HuH-7 (cell line): ENCODE measurements around the gene LPP.

Experiments used
- DNase-seq: peaks from one replicate; pipeline ENCODE4 v3.0.0; 2011; ENCODE audit warnings: low spot score

Gene LPP

DNA sequence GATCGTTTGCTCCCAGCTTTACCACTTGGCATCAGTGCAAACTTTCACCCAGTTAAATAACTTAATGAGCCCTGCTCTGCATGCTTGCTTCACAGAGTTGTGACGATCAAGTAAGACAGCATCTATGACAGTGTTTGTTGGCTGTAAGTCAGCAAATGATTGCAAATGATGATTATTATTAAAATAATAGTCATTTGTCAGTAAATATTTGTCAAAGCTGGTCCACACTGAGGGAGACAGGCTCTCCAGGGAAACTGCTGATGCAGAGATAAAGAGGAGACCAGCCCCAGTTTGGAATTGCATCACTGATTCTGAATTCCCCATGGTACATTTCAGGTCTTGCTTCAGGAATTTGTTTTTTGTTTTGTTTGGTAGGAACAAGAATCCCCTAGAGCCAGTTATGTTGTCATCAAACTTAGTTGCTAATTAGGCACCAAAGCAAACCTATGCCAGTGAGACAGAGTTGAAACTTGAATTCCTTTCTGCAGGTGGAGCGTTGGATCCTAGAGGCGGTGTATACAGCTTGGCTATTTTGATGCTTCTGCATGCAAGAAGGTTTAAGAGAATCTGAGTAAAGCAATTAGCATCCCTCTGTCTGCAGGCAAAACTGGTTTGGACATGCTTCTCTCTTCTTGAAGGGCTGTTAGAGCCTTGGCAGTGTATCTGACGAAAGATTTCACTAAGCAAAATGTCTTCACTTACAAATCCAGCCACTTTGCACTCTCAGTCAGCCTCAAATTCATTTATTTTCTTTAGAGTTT is 679.2 kb downstream of the LPP start:
- DNase-seq: no peak

DNA sequence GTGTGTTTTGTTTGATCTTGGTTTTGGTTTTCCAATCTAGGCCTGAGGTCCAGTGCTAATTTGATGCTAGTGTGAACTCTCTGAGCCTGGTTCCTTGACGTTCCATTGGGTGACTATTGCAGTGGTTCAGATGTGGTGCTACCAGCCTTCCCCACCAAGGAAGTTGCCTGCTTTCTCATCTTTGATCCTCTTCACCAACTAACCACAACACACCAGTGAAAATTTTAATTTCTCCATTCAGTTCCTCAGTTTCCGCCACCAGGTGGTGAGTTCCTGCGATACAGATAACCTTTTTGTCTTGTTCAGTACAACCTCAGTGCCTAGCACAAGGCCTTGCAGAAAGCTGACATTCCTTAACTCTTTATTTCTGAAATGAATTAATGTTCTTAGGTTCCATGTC is 680.4 kb downstream of the LPP start:
- no peak for DNase-seq

DNA sequence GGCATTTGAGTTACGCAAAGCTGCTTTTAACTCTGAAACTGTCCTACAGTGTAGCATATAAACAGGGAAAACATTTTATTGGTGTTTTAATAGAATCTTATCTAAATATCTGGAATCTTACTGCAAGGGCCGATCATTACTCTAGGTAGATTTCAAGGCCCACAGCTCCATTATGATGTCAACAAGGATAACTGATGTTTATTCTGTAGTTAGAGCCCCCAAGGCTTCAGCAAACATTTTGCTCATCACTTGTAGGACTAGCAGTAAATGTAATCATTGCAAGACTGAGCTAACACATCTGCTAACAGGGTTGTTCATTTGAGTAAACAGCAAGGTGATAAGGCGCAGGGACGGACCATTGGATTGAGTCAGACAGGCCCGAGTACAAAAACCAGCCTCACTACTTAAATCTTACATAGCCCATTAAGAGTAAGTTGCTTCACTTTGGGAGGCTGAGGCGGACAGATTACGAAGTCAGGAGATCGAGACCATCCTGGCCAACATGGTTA is 685.3 kb downstream of the LPP start:
- DNase-seq: peak; percentile 76

DNA sequence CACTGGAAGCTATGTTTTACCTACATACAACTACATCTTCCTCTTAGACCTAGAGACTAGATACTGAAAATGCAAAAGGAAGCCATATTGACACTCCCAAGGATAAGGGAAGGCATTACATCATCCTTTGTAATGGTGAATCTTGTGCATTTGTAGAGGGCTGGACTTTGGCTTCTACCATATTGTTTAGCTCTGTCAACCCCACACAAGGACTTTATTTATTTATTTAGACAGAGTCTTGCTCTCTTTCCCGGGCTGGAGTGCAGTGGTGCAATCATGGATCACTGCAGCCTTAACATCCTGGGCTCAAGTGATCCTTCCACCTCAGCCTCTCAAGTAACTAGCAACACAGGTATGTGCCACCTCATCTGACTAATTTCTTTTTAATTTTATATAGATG is 686.3 kb downstream of the LPP start:
- DNase-seq: peak; percentile 14

DNA sequence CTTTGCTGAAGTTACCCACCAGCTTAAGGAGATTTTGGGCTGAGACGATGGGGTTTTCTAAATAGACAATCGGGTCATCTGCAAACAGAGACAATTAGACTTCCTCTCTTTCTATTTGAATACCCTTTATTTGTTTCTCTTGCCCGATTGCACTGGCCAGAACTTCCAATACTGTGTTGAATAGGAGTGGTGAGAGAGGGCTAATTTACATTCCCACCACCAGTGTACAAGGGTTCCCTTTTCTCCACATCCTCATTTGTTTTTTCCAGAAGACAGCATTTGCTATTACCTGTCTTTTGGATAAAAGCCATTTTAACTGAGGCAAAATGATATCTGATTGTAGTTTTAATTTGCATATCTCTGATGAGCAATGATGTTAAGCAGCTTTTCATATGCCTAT is 687.9 kb downstream of the LPP start:
- no peak for DNase-seq

DNA sequence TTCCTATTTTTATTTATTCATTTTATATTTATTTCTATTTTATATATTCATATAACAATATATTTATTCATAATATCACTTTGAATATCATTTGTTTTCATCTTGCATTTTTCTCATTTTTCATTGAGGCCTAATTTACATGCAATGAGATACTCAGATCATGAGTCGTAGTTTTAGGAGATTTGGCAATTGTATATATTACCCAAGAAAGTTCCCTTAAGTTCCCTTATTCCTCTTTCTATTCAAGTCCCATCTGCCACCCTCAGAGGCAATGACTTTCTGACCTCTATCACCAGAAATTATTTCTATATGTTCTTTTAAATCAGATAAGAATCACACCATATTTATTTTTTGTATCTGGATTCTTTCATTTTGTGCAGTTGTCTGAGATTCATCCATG is 688.7 kb downstream of the LPP start:
- no peak for DNase-seq

DNA sequence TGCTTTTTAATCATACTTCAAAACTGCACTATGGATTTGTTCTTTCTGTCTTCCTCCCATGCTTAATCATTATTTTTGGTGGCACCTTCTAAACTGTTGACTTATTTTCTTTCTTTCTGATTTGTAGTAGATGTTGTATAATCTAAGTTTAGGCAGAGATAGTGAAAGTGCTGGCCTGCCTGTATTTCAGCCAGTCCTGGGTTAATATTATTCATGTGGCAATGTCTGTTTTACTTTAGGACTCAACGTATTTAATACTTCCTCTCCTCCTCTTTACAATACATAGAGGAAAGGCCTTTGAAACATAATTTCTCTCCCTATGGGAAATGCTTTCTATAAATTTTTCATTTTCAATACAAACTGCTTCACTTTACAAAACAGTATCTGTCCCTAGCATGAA is 690.1 kb downstream of the LPP start:
- DNase-seq: no peak

DNA sequence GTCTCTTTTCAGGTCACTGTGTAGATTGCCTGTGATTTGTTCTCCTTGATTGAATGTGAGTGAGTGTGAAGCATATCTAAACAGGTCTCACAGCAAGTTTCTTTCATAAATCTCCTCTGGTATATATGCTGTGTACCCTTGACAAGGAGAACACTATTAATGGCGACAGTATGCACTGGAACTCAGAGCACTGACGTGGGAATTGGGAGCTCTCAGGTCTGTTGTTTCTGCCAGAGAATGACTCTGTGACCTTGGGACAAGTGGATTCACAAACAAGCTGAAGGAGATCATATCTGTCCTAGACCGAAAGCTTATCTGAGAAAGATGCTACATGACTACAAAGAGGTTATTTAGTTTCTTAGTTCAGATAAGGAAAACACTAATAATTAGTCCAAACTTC is 691.6 kb downstream of the LPP start:
- no peak for DNase-seq

DNA sequence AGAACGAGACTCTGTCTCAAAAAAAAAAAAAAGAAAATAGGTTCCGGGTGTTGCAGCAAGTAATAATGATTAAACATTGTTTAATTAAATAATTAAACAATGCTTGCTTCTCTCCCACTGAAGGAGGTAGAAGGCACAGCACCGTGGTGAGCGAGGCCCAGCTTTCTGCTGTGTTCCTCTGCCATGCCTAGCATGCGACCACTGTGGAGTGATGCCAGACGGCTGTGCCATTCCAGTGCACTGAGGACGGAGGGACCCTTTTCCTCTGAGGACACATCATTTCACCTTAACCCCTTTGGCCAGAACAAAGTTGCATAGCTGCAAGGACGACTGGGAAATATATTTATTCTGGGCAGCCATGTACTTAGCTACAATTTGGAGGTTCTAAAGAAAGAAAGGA is 695.0 kb downstream of the LPP start:
- DNase-seq: no peak

DNA sequence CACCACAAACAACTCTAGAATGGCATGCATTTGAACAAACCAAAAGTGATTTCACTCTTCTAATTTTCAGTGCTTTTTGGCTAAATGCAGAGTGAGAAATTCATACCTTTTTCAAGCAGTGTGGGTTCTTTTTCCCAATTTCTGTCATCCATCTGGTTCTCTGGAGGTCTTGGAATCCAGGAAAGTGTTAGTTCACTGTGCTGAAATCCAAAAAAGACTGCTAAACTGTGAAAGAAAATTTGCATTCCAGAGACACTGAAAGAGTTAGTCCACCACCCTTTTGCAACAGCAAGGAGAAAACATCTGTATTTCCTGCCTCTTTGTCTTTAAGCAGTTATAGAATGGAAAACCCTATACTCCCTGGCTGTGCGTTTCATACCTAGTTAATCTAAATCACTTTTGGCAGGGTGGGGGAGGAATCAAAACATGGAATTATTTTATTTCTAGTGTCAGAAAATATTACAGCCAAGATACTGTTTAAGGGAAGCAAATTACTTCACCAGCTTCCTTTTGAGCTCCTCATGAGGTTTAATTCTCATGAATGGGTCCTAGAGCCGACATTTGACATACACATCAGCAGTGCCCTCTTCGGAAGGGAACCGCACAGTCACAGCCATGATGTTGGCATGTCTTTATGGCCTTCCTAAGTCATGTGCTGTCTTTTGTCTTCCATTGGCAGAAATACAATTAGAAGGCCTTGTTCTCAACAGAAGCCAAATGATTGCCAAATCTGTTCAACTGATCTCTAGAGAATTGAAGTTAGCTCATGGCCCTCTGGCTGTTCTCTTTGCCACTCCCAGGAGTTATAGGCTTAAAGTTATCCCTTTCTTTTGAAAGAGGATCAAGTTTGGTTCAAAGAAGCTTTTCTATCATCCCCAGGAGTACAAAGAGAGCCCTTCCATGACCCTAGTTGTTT is 700.2 kb downstream of the LPP start:
- no peak for DNase-seq

DNA sequence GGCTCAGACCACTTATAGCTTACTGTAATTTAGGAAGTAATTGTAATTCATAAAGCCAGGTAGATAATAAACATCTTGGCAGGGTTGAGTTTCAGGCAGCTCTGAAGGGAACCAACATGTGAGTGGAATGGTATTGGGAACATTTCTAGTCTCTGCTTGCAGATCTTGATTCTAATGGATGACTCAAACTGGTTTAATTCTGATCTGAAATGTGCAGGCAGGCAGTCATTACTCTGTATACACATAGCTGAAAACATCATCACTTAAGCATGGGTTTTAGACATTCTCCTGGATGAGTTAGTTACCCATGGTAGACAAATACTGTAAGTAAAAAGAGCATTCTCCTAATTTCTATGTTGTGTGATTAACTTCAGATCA is 700.8 kb downstream of the LPP start:
- DNase-seq: no peak

DNA sequence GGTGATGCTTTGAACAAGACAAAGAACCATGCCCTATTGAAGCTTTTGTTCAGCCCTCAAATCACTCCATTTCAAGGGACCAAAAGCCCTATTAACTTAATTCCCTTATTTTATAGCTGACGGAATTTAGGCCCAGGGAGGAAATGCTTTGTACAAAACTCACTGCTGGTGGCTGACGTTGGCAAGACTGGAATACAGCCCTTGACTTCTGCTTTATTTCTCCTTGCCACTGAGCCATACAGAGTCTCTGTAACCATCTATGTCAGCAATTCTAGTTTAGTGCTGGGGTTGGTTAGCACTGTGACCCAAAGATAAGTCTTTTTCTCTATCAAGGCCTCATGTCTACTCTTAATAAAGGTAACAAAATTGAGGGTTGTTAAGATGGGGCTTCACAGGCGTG is 701.7 kb downstream of the LPP start:
- DNase-seq: no peak

DNA sequence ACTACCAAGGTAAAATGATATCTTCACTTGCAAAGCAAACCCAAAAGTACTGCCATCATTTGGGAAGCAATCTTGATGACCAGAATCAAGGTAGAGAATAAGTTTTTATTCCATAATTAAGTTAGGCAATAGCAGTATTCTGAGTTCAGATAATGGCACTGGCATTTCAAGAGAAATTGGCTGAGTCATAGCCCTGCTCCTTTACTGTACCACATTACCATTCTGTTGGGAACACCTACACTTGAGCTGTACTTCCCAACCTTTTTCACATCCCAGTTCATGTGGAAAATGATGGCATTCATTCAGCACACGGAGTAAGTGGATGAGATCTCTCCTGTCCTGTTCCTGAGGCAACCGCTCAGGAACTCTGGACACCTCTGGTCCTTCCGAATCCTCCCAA is 706.2 kb downstream of the LPP start:
- no peak for DNase-seq

DNA sequence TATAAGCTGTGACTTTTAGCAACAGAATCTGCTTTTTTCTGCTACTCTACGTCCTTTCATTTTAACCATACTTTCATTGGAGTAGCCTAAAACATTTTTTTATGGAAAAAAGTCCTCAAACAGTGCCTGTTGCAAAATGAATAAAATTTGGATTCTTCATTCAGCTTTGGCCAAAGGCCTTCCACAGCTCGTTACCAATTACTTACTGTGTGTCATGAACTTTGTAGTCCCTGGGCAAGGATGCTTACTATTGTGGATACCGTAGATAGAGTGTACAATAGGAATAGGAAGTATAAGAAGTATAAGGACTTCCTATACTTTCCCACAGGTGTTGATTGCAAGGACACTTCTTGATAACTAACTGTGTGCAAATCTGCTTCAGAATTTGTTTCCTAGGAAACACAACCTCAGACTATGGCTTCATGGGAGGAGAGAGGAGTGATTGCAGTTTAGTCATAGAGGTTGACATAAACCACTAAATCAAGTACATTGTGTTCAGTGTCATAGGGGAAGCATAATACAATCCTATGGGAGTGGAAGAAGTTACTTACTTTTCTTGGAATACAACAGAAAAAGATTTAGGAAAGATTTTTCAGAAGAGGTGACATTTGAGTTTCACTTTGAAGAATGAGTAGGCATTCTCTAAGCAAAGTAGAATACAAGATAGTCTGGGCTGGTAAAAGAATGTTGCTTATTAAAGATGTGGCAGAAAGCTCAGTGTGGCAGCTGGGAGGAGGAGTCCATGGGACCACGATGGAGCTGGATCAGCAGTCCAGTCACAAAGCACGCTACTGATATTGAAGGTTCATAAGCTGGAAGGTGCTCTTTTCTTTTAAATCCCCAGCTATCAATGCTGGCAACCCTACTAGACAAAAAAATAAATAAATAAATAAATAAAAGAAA is 708.1 kb downstream of the LPP start:
- no peak for DNase-seq

DNA sequence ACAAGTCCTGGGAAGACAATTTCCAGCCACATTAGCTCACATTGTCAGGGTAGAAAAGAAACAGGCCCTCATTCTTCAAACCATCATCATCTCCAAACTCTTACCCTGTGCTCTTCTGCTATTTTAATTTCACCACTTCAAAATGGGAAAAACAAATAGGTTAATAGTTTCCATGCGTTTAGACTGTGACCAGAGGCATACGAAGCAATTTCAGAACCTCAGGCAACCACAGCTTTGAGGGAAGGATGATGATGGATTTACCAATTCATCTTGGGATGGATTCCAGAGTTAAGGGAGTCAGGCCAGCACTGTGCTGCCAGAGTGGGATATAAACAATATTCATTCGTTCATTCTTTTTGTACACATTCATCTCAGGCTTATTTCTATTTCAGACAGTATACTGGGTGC is 710.0 kb downstream of the LPP start:
- DNase-seq: no peak

DNA sequence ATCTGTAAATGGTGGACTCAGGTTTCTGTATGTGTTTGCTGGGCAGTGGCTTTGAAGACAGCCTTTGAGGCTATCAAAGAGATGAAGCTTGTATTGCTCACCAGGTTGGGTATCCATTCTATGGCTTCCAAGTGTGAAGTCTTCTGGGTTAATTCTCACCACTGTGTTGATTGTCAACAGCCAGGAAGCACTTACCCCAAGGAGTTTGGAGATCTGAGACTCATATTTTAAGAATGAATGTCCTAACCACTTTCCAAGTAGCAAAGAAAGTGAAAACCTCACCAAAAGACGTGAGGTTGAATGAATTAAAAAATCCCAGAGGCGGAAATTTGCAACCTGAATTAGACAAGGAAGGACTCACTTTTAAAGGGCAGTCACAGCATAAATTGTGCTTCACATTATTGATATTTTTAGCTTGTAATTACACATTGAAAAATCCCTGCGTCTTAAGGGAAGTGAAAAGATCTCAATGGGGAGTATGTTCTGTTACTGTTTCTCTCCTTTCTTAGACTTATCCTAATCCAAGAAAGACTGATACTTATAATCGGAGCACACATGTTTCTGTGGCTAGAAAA is 713.8 kb downstream of the LPP start:
- DNase-seq: no peak

DNA sequence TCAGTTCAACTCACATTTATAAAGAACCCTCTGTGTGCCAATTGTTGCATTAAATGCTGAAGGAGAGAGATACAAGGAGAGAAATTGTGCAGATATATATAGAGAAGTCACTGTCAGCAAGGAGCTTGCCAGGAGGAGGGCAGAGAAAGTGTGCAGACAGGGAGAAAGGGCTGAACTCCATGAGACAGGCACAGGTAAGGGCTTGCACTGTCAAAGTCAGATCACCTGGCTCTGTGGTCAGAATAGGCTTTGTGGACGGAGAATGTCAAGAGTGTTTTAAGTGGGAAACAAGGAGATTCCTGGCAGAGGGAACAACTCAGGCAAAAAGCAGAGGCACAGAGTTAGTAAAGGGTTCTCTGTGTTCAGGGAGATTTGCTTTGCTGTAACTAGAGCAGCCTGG is 714.8 kb downstream of the LPP start:
- DNase-seq: no peak

DNA sequence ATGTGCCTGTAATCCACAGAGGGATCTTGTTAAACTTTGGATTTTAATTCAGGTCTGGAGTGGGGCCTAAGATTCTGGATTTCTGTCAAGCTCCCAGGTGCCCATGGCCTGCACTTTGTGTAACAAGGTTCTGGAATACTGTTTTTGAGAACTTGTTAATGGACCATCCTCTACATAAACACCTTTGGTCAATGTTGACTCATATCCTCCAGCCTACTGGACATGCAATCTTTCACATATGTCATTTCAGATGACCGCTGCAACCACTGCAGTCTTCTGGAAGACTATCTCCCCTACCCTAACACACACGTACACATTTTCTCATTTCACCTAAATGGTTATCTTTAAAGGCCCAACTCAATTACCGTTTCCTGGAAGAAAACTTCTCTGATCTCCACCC is 715.7 kb downstream of the LPP start:
- no peak for DNase-seq

DNA sequence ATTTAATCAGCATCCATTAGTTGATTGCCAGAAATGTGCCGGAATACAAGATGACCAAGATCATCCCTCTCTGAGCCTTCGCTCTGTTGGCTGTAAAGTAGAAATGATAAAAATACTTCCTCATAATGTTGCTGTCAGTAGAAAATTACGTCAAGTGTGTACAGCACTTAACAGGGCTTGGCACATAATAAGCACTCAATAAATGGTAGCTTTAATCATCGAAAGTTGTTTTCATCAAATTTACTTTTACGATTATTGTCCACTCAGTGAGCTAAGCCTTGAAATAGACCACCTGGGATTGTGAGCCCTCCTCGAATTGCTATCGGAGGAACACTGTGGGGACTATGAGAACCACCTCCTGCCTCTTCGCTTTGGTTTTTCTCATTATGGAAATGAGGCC is 716.5 kb downstream of the LPP start:
- DNase-seq: no peak

DNA sequence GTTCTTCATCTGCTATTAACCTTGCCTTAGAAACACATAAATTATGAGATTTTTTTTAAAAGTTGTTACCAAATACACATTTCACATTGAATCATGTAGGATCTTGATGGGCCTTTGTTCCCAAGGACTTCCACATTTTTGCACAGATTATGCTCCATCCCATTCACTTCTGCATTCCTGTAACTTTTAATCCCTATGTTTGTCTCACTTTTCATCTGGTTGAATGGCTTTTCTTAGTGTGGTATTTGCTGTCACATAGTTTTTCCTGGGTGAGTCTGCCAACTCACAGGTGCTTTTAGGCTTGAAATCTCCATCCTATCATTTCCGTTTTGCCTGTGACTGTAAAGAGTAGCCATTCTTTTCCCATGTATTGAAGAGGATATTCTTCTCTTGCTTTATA is 720.6 kb downstream of the LPP start:
- DNase-seq: no peak

DNA sequence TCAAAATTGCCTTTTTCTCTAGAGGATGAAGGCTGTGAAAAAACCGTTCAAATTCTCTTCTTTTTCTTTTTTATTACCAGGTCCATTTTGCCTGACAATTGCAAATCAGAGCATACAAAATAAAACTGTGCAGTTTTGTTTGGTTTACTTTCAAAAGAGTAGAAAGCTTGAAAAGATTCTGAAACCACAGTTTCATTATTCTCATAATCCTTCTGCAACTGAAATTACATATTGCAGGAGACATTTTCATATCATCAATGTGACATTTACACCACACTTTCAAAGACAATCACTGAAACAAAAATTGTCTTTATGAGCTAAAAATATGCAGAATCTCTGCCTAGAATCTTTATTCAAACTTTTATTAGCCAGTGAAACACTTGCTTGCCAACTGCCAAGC is 721.5 kb downstream of the LPP start:
- DNase-seq: no peak

DNA sequence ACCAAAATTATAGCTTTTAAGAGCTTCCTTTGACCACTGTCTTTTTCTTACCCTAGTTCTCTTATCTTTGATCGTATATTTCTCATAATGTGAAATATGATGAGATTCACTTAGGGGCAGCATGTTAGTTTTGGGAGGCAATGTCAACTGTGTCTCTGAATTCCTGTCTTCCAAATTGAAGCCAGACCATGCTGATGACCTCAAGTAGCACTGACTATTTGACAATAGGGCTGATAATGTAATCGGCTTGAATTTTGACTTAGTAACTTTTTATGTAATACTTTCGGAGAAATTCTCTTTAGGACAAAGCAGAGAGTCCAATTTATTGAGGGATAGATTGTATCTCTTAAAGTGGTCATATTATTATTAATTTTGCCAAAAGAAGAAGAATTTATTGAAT is 722.4 kb downstream of the LPP start:
- no peak for DNase-seq
